HG02870 (cell line): ENCODE results near the gene C12orf57.

Experiments used
- ATAC-seq: cut with Tn5 transposase; IDR thresholded peaks from one replicate; pipeline ENCODE4 v1.9.1; 2021; ENCODE audit warnings: mild to moderate bottlenecking, moderate library complexity; ENCODE audit not compliant: unreplicated experiment

Gene C12orf57

DNA sequence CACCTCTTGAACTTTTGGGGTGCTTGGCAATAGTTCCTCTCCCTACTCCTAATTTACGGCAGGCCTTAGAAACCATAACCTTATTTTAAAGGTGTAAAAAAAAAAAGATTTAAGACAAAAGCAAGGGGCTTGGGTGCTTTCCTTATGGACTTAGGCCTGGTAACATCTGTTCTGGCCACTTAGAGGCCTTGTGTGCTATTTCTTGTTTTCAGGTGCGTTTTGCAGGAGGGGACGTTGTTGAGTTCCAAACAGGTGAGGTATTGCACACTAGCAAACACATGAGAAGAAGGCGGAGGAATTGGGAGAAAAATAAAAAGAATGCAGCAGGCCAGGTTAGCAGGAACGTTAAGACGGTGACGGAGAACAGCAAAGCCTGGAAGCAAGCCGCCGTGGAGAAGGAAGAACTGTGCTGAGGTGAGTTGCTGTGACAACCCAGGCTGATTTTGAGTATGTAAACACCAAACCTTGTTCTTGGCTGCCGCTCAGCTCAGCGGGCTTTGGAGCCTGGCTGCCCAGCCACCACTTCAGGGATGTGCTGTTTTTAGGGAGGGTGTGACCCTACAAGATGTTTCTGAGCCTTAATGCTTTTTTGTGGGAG, 44.2 kb downstream of the C12orf57 start:
- no peak for ATAC-seq
